Activated CD8-positive, alpha-beta memory T cell treated with anti-CD3 and anti-CD28 coated beads, Interleukin-2, amount 50 U/mL, for 24 hours (primary cell): ENCODE measurements around the gene PSMG2.
"Not testable (repeated sequence)": the region's sequence is repeated elsewhere in the genome, so short reads cannot be mapped to it uniquely, and the experiment has no call there.

Source experiments
- DNase-seq: peaks from one replicate; pipeline ENCODE4 v3.0.0-alpha.2; 2020; ENCODE audit errors: extremely low read depth

Gene PSMG2

GRCh38 chr18:12722731-12723130 lies 19.9 kb downstream of the PSMG2 start:
- no peak for DNase-seq

- no peak for DNase-seq
Observed at GRCh38 chr18:12726331-12726730, 23.5 kb downstream of the PSMG2 start.

- DNase-seq, result no peak
Observed at GRCh38 chr18:12726774-12727550, 24.1 kb downstream of the PSMG2 start.

- DNase-seq, result no peak
Observed at GRCh38 chr18:12737243-12737902, 34.5 kb downstream of the PSMG2 start.

- no peak for DNase-seq
Observed at GRCh38 chr18:12741351-12741750, 38.5 kb downstream of the PSMG2 start.

GRCh38 chr18:12742453-12742852 lies 39.6 kb downstream of the PSMG2 start:
- no peak for DNase-seq

GRCh38 chr18:12744103-12744502 lies 41.3 kb downstream of the PSMG2 start:
- no peak for DNase-seq

- no peak for DNase-seq
Observed at GRCh38 chr18:12745095-12745795, 42.4 kb downstream of the PSMG2 start.

GRCh38 chr18:12747530-12748315 lies 44.9 kb downstream of the PSMG2 start:
- DNase-seq, result no peak

GRCh38 chr18:12748671-12749070 lies 45.8 kb downstream of the PSMG2 start:
- no peak for DNase-seq

GRCh38 chr18:12749121-12749520 lies 46.3 kb downstream of the PSMG2 start:
- no peak for DNase-seq

GRCh38 chr18:12750076-12750714 lies 47.4 kb downstream of the PSMG2 start:
- DNase-seq, result no peak

GRCh38 chr18:12750715-12751502 lies 48.1 kb downstream of the PSMG2 start:
- no peak for DNase-seq

- DNase-seq, result no peak
Observed at GRCh38 chr18:12751503-12751884, 48.7 kb downstream of the PSMG2 start.

GRCh38 chr18:12751891-12752290 lies 49.0 kb downstream of the PSMG2 start:
- no peak for DNase-seq

GRCh38 chr18:12754511-12754910 lies 51.7 kb downstream of the PSMG2 start:
- no peak for DNase-seq

- not testable (repeated sequence) for DNase-seq
Observed at GRCh38 chr18:12755606-12756005, 52.8 kb downstream of the PSMG2 start.

- DNase-seq, result not testable (repeated sequence)
Observed at GRCh38 chr18:12756619-12757239, 53.9 kb downstream of the PSMG2 start.

- not testable (repeated sequence) for DNase-seq
Observed at GRCh38 chr18:12758566-12758965, 55.7 kb downstream of the PSMG2 start.

- no peak for DNase-seq
Observed at GRCh38 chr18:12765126-12765525, 62.3 kb downstream of the PSMG2 start.
